GM12865 (cell line): ENCODE measurements around the gene RPS6KA2.

Source experiments
- DNase-seq: peaks from one replicate; pipeline ENCODE4 v3.0.0; 2010; ENCODE audit warnings: low read depth
- H3K4me3 ChIP-seq: 2 replicates; pipeline ENCODE4 v1.5.1; 2011; ENCODE audit warnings: mild to moderate bottlenecking, low read depth, low read length, control low read depth
- TF ChIP-seq, protein P1 (sequence below): IDR thresholded peaks from 2 replicates; pipeline ENCODE4 v1.5.1; 2011; ENCODE audit warnings: low read length, control low read depth, low read depth, inconsistent platforms; ENCODE audit not compliant: insufficient read depth; ENCODE audit errors: missing control alignments

RPS6KA2 gene

DNA sequence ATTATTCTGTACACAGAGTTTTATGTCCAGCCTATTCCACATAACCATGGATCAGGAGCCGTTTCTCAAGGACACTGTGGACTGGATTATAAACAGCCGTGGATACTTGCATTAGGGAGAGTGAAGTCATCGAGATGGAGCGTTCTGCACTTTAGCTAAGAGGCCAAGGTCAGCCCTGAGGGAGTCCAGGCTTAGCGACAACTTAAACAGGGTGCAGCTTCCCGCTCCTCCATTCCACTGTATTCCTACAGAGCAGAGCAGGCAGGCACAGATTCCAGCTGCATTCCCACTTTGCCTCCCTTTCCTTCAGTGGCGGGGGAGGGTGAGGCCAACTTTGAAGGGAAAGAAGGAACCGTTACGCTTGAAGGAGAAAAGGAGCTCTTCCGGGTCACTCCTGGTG is 100.1 kb downstream of the RPS6KA2 start:
- TF ChIP-seq, protein P1, sequence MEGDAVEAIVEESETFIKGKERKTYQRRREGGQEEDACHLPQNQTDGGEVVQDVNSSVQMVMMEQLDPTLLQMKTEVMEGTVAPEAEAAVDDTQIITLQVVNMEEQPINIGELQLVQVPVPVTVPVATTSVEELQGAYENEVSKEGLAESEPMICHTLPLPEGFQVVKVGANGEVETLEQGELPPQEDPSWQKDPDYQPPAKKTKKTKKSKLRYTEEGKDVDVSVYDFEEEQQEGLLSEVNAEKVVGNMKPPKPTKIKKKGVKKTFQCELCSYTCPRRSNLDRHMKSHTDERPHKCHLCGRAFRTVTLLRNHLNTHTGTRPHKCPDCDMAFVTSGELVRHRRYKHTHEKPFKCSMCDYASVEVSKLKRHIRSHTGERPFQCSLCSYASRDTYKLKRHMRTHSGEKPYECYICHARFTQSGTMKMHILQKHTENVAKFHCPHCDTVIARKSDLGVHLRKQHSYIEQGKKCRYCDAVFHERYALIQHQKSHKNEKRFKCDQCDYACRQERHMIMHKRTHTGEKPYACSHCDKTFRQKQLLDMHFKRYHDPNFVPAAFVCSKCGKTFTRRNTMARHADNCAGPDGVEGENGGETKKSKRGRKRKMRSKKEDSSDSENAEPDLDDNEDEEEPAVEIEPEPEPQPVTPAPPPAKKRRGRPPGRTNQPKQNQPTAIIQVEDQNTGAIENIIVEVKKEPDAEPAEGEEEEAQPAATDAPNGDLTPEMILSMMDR: no peak
- DNase-seq: no peak
- no peak overlapping the region for H3K4me3 ChIP-seq

DNA sequence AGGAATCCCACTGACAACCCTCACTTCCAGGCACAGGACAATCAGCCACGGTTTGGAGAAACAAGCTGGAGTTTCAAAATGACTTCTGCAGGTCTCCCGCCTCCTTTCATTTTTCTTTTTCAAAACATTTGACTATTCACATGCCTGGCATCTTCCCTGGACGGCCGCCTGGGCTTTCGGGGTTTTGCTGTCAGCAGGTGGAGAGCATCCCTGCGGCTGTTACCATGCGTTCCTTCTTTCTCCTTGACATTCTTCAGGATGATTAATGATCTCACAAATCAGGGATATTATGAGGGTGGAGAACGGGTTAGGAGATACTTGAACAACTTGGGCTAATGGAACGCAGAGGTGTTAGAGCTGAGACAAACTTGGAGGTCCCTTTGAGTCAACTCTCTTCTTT is 101.5 kb downstream of the RPS6KA2 start:
- no peak for DNase-seq
- no peak overlapping the region for H3K4me3 ChIP-seq
- TF ChIP-seq, protein P1: no peak

DNA sequence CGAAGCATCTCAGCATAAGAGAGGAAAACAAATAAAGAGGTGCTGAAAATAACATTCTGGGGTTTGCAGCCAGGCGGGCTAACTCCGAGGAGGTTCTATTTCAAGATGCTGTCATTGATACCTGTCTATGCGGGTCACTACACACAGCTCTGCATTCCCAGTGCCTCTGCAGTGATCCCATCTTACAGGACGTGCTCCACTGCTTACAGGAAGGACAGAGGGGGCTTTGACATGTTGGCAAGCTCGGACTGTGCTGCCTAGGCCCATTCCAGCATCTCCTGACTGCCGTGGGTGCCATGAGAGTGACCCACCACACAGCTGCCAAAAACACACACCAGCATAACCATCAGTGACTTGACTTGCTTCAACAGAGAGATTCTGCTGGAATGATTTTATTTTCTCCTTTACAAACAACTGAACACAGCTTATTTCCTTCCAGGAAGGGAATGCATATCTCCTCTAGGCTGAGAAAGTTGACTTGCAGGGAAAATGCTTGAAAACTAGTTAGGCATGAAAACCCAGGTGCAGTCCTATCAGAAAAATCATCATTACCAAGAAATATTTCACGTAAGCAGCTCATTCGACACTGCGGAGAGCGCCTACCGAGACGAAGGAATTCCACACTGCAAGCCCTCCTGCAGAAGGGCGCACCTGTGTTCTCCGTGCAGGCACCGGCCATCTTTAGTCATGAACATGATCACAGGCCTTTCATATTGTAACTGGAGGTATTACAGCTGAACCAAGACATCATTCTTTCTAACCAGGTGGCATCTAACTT is 103.1 kb downstream of the RPS6KA2 start:
- no peak for DNase-seq
- H3K4me3 ChIP-seq: no peak overlapping the region
- TF ChIP-seq, protein P1: no peak

DNA sequence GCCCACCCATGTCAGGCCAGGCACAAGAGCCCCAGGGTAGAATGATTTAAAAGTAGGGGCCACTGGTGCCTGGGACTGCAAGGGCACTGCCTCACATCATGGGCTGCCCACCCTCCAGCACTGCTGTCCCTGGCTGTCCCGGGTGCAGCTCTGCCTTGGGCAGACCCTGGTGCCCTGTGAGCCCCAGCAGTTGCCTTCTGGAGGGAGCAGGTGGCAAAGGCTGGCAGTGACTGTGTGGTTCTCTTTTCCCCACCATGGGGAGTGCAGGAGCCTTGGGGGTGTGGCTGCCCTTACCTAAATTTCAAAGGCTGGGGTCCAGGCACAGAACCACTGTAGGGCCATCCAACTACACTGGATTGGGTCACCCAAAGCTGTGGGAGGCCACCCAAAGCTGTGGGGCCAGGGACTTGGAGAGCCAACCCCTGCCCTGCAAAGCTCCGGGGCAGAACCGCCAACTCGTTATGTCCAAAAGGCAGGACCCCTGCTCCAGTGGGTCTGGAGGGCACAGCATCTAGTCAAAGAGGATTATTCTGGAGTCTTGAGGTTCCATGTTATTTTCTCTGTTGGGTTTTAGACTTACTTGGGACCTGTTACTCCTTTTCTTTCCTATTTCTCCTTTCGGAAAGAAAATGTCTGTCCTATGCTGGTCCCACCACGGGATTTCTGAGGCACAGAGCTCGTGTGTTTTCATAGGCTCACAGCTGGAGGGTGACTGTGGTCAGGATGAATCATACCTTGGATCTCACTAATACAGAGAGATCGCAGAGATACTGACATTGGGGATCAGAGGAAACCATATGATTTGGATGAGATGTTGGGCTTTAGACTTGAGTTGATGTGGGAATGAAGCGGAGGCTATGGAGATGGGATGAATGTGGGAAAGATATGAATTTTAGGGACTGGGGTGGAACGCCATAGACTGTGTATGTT is 105.9 kb downstream of the RPS6KA2 start:
- TF ChIP-seq, protein P1: no peak
- DNase-seq: no peak
- no peak overlapping the region for H3K4me3 ChIP-seq

DNA sequence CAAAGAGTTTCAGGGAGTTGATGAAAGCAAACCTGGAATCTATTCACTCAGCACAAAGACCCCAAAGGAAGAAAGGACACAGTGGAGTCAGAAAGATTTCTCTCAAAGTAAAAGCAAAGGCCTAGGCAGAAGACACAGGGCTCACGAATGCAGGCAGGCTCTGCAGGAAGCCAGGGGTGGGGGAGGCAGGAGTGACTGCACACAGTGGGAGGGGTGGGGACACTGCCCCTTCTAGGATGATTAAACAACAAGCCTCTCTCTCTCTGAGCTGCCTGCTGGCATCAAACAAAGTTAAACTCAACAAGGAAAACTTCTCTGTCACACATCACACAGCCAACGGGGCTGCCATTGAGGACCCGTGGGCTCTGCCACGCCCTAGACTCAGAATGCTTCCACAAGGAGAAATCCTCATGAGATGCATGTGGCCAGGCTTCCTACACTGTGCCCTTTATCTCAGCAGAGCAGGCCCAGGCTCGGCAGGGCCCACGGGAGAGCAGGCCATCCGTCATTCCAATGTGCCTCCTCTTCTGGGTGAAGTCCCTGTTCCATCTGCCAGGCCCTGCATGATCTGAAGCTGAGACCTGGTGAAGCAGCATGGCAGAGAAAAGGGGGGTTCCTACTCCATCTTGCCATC is 110.7 kb downstream of the RPS6KA2 start:
- DNase-seq: no peak
- TF ChIP-seq, protein P1: no peak

DNA sequence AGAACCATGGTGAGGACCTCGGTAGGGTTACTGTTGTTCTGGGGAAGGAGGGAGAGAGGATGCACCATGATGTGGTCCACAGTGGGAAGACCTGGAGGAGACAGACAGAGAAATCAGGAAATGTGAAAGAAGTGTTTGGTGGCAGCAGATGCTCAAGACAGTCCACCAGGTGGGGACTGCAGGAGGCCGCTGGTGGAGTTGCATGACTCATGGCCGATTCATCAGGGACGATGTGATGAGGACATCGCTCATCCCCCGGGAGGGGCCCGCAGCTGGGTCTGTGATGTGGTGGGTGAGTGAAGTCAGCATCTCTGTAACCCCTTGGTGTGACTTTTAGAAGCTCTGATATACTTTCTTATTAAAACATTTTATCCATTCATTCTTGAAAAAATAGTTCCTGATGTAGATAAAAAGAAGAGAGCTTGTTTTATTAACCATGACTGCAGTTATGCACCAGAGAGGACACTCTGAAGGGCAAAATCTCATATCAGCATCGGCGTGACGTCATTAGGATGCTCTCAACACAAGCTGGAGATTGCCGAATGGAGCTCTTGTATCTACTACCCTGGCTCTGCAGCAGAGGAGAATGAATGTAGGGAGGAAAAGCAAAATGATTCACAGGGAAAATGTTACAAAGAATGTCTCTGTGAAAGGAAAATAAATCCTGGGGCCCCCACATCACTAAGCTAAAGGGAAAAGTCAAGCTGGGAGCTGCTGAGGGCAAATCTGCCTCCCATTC is 111.8 kb downstream of the RPS6KA2 start:
- no peak for DNase-seq
- TF ChIP-seq, protein P1: no peak
- H3K4me3 ChIP-seq: no peak overlapping the region

More for the DNA sequence above, 110.7 kb downstream of the RPS6KA2 start:
- no peak overlapping the region for H3K4me3 ChIP-seq
